Lower lobe of right lung (tissue), 2 donors: ENCODE measurements around the gene HS6ST3. TPM values are rescaled to one million over a fixed set of nuclear protein-coding genes. Genes with fewer than 3 reads are reported as not detected.

Source experiments
- ATAC-seq, 2 donors: fragments of 200-7000 bp; cut with Tn5 transposase; one replicate each; pipeline ENCODE4 v1.9.1; 2020 to 2022; ENCODE audit warnings: mild to moderate bottlenecking in 2 of 2, moderate library complexity in 2 of 2
- DNase-seq: peaks from one replicate; pipeline ENCODE4 v3.0.0-alpha.2; 2020
- H3K27ac ChIP-seq: fragments of 200-600 bp; one replicate; pipeline ENCODE4 v1.8.0; 2022
- H3K27me3 ChIP-seq: fragments of 200-600 bp; one replicate; pipeline ENCODE4 v1.8.0; 2022; ENCODE audit warnings: low read depth
- H3K36me3 ChIP-seq: fragments of 200-600 bp; one replicate; pipeline ENCODE4 v1.8.0; 2022; ENCODE audit warnings: mild to moderate bottlenecking
- H3K4me1 ChIP-seq: fragments of 200-600 bp; one replicate; pipeline ENCODE4 v1.8.0; 2022
- H3K4me3 ChIP-seq: fragments of 200-600 bp; one replicate; pipeline ENCODE4 v1.8.0; 2022; ENCODE audit warnings: mild to moderate bottlenecking
- H3K9me3 ChIP-seq: fragments of 200-600 bp; one replicate; pipeline ENCODE4 v1.8.0; 2022
- CTCF ChIP-seq: fragments of 200-600 bp; IDR thresholded peaks from one replicate; pipeline ENCODE4 v1.8.0; 2022; ENCODE audit warnings: antibody characterized with exemption, mild to moderate bottlenecking
- intact Hi-C: fragments of 100-400 bp; cut with DNase I; formaldehyde crosslinking; loops from one replicate; pipeline ENCODE4 v1.11.0; 2022
- total RNA-seq: library from RNA; stranded (reverse); fragmentation: NEBNext Ultra II Directional; extraction: Animal tissue kit (Norgen Biotek cat#: 25700); gene quantifications from one replicate; pipeline ENCODE4 v1.2.1, GENCODE V29; 2021
- donor health status: DM: no; HTN: yes; CAD: no; lungs with severe emphysema.

HS6ST3 gene
- total RNA-seq, 1 donor from 2014 or later = 0.06 TPM

DNA sequence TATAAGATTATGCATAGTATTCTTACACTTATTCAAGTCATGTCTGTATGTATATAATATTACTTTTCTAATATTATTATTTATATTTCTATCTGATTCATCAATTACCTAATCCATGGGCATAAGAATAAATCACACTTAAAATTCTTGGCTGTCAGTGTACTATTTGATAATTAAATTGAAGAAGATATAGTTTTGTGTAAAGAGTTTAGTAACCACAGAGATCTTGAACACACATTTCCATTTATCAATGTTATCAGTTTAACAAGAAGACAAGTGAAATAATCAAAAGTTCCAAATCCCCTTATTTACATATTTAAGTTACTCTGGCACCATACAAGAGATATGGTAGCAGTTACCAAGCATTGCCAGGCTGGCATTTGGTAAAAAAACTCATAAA is 659.9 kb downstream of the HS6ST3 start:
- H3K27me3 ChIP-seq = no peaks in the 10 kb centered on the region
- H3K36me3 ChIP-seq = no peaks in the 10 kb centered on the region
- no peak for DNase-seq
- ATAC-seq = no peak
- H3K27ac ChIP-seq = no peak overlapping the region
- H3K4me3 ChIP-seq = no peak overlapping the region
- no peak for TF ChIP-seq CTCF
- H3K4me1 ChIP-seq = no peaks in the 10 kb centered on the region
- H3K9me3 ChIP-seq = no peaks in the 10 kb centered on the region
- intact Hi-C loops = no loop called here

GRCh38 chr13:96751089-96751488 is 661.2 kb downstream of the HS6ST3 start:
- Histone ChIP-seq H3K27ac (no peak overlapping the region), H3K4me1 (no peaks in the 10 kb centered on the region), H3K27me3 (no peaks in the 10 kb centered on the region), H3K9me3 (no peaks in the 10 kb centered on the region), H3K36me3 (no peaks in the 10 kb centered on the region), H3K4me3 (no peak overlapping the region)
- ATAC-seq = no peak
- no peak for TF ChIP-seq CTCF
- intact Hi-C loops = no loop called here
- DNase-seq = no peak

- no peak for TF ChIP-seq CTCF
- H3K36me3 ChIP-seq = no peaks in the 10 kb centered on the region
- no peaks in the 10 kb centered on the region for H3K4me1 ChIP-seq
- DNase-seq (no peak), ATAC-seq (no peak)
- intact Hi-C loops = no loop called here
- H3K9me3 ChIP-seq = no peaks in the 10 kb centered on the region
- no peaks in the 10 kb centered on the region for H3K27me3 ChIP-seq
- H3K4me3 ChIP-seq = no peak overlapping the region
- no peak overlapping the region for H3K27ac ChIP-seq
Observed at GRCh38 chr13:96762876-96763275, 673.0 kb downstream of the HS6ST3 start.

GRCh38 chr13:96766306-96766705 is 676.4 kb downstream of the HS6ST3 start:
- no peaks in the 10 kb centered on the region for H3K27me3 ChIP-seq
- DNase-seq (no peak), ATAC-seq (no peak)
- H3K9me3 ChIP-seq = no peaks in the 10 kb centered on the region
- TF ChIP-seq CTCF = no peak
- no peaks in the 10 kb centered on the region for H3K4me1 ChIP-seq
- intact Hi-C loops = no loop called here
- H3K36me3 ChIP-seq = no peaks in the 10 kb centered on the region
- H3K4me3 ChIP-seq = no peak overlapping the region
- no peak overlapping the region for H3K27ac ChIP-seq

- no peak overlapping the region for H3K4me3 ChIP-seq
- intact Hi-C loops = no loop called here
- ATAC-seq (no peak), DNase-seq (no peak)
- H3K4me1 ChIP-seq = no peaks in the 10 kb centered on the region
- H3K9me3 ChIP-seq = no peaks in the 10 kb centered on the region
- no peaks in the 10 kb centered on the region for H3K27me3 ChIP-seq
- no peak for TF ChIP-seq CTCF
- H3K27ac ChIP-seq = no peak overlapping the region
- H3K36me3 ChIP-seq = no peaks in the 10 kb centered on the region
Observed at GRCh38 chr13:96768524-96768923, 678.6 kb downstream of the HS6ST3 start.

GRCh38 chr13:96769874-96770273 is 680.0 kb downstream of the HS6ST3 start:
- DNase-seq (no peak), ATAC-seq (no peak)
- TF ChIP-seq CTCF = no peak
- Histone ChIP-seq H3K36me3 (no peaks in the 10 kb centered on the region), H3K4me1 (no peaks in the 10 kb centered on the region), H3K9me3 (no peaks in the 10 kb centered on the region), H3K4me3 (no peak overlapping the region), H3K27ac (no peak overlapping the region), H3K27me3 (no peaks in the 10 kb centered on the region)
- intact Hi-C loops = no loop called here
